ENCODE measurements around the gene SYNJ1.

DNA sequence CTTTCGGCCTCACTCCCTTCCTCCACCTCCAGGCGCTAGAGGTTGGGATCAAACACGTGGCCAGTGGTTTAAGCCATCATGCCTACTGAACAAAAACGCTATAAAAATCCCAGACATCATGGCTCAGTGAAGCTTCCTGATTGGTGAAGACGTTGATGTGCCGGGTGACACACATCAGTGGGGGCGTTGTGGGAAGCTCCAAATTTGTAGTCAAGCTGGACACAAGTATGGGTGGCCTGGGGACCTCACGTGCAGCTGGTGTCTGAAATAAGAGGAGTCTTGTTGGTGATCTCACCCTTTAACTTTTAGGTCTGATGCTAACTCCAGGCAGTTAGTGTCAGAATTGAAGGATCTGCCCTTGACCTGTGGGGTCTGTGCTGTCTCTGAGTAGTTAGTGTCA, 122.3 kb downstream of the SYNJ1 start:
- TF ChIP-seq, protein P1, sequence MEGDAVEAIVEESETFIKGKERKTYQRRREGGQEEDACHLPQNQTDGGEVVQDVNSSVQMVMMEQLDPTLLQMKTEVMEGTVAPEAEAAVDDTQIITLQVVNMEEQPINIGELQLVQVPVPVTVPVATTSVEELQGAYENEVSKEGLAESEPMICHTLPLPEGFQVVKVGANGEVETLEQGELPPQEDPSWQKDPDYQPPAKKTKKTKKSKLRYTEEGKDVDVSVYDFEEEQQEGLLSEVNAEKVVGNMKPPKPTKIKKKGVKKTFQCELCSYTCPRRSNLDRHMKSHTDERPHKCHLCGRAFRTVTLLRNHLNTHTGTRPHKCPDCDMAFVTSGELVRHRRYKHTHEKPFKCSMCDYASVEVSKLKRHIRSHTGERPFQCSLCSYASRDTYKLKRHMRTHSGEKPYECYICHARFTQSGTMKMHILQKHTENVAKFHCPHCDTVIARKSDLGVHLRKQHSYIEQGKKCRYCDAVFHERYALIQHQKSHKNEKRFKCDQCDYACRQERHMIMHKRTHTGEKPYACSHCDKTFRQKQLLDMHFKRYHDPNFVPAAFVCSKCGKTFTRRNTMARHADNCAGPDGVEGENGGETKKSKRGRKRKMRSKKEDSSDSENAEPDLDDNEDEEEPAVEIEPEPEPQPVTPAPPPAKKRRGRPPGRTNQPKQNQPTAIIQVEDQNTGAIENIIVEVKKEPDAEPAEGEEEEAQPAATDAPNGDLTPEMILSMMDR (IDR thresholded peaks at IDR 0.05): no peak
- TF ChIP-seq POLR2A (IDR thresholded peaks at IDR 0.05): no peak
